HT-29 (cell line): Measurements from ENCODE around the gene KCNIP1. TPM values are rescaled to one million over a fixed set of nuclear protein-coding genes. Genes with fewer than 3 reads are reported as not detected.

ENCODE experiments used
- DNase-seq: peaks from one replicate; pipeline ENCODE4 v3.0.0-alpha.2; 2015; ENCODE audit warnings: low spot score
- total RNA-seq: library from RNA; depleted of rRNA; stranded (reverse); fragments of >200 nt; shearing (Covaris generic); gene quantifications from 2 replicates; pipeline ENCODE4 v1.2.3, GENCODE V29; 2014

KCNIP1 gene
- total RNA-seq, 1 experiment from 2014 or later = not detected

- no peak for DNase-seq
These were observed 124.2 kb downstream of the KCNIP1 start for GRCh38 chr5:170628028-170628427.

- no peak for DNase-seq
These were observed 125.1 kb downstream of the KCNIP1 start for GRCh38 chr5:170628691-170629565.

GRCh38 chr5:170629566-170630175 is 125.9 kb downstream of the KCNIP1 start:
- DNase-seq = no peak

GRCh38 chr5:170630226-170630625 is 126.4 kb downstream of the KCNIP1 start:
- no peak for DNase-seq

GRCh38 chr5:170630711-170631141 is 126.9 kb downstream of the KCNIP1 start:
- DNase-seq = no peak

GRCh38 chr5:170631466-170632195 is 127.8 kb downstream of the KCNIP1 start:
- DNase-seq = peak; percentile 21

- DNase-seq = no peak
These were observed 128.6 kb downstream of the KCNIP1 start for GRCh38 chr5:170632266-170632984.

- DNase-seq = peak; percentile 57
These were observed 129.1 kb downstream of the KCNIP1 start for GRCh38 chr5:170632985-170633234.

- DNase-seq = peak; percentile 26
These were observed 129.6 kb downstream of the KCNIP1 start for GRCh38 chr5:170633235-170634081.

- DNase-seq = no peak
These were observed 130.6 kb downstream of the KCNIP1 start for GRCh38 chr5:170634256-170634990.

- no peak for DNase-seq
These were observed 131.9 kb downstream of the KCNIP1 start for GRCh38 chr5:170635706-170636105.

- no peak for DNase-seq
These were observed 132.4 kb downstream of the KCNIP1 start for GRCh38 chr5:170636206-170636605.

- DNase-seq = no peak
These were observed 133.1 kb downstream of the KCNIP1 start for GRCh38 chr5:170636801-170637477.

GRCh38 chr5:170638051-170638450 is 134.2 kb downstream of the KCNIP1 start:
- DNase-seq = no peak

- peak; percentile 71 for DNase-seq
These were observed 134.8 kb downstream of the KCNIP1 start for GRCh38 chr5:170638454-170639220.

GRCh38 chr5:170639221-170639925 is 135.6 kb downstream of the KCNIP1 start:
- no peak for DNase-seq

GRCh38 chr5:170640731-170641588 is 137.1 kb downstream of the KCNIP1 start:
- DNase-seq = no peak
